ENCODE data around the gene ATXN3.

Gene ATXN3

GRCh38 chr14:92106143-92106926 is at the start of gene ATXN3:
ATXN3 (minus strand) TSS chr14:92106582; CDS start chr14:92106552, 30 bp downstream.
- peak; percentile 98 for DNase-seq

DNA sequence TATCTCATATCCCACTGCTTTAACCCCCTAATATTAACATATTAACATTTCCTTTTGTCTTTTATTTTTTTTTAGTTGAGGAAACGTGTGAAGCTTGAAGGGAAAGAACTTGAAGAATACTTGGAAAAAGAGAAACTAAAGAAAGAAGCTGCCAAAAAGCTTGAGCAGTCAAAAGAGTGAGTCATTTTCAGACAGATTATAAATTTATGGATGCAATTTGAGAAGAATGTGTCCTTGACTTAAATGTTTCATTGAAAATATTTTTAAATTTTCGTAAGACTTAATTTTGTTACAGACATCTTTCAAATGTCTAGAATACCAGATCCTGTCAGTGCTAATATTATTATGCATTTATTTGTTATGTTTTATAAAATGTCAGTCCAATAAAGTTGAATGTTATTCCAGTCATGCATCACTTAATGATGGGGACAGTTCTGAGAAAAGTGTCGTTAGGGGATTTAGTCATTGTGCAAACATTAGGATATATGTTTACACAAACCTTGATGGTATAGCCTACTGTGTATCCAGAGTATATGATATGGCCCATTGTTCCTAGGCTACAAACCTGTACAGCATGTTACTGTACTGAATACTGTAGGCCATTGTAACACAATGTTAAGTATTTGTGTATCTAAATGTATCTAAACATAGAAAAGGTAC is 48.0 kb upstream of the ATXN3 start:
- DNase-seq, result no peak

DNA sequence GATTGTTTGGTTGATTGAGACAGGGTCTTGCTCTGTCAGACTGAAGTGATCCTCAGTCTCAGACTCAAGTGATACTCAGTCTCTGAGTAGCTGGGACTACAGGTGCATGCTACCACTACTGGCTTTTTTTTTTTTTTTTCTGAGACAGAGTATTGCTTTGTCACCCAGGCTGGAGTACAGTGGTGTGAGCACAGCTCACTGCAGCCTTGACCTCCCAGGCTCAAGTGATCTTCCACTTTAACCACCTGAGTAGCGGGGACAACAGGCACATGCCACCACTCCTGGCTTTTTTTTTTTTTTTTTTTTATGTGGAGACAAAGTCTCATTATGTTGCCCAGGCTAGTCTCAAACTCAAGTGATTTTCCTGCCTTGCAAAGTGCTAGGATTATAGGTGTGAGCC is 47.2 kb upstream of the ATXN3 start:
- DNase-seq, result no peak

DNA sequence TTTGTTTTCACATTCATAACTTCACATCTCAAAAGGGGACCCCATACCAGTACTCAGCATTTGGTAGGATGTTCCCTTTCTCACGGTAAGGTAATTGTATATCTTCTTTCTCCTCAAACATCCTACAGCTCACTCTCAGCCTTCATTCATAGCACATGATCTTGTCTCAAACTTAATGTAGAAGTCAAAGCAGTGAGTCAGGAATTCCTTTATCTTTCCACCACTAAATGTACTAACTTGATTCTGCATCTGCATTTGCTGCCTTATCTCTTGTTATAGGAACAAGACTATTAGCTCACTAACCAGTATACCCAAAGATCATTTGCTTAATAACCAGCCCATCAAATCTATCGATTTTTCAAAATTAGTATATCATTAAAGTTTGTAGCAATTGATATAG is 38.3 kb upstream of the ATXN3 start:
- DNase-seq, result no peak

GRCh38 chr14:92143962-92144361 is 37.6 kb upstream of the ATXN3 start:
- DNase-seq, result no peak

DNA sequence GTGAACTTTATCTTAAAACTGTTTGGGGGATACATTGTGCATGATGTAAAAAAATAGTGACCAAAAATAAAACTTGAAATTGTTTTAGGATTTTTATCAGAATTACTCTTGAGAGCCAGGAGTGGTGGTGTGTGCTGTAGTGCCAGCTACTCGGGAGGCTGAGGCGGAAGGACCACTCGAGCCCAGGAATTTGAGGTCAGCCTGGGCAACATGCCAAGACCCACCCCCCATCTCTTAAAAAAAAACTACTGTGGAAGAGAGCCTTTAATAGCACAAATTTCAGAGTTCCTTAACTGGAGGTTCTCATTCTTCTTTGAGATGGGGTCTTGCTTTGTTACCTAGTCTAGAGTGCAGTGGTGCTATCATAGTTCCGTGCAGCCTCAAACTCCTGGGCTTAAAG is 36.9 kb upstream of the ATXN3 start:
- no peak for DNase-seq

GRCh38 chr14:92135269-92135668 is 28.9 kb upstream of the ATXN3 start:
- DNase-seq, result peak; percentile 53

- no peak for DNase-seq
Measured at GRCh38 chr14:92134456-92134855, 28.1 kb upstream of the ATXN3 start.

DNA sequence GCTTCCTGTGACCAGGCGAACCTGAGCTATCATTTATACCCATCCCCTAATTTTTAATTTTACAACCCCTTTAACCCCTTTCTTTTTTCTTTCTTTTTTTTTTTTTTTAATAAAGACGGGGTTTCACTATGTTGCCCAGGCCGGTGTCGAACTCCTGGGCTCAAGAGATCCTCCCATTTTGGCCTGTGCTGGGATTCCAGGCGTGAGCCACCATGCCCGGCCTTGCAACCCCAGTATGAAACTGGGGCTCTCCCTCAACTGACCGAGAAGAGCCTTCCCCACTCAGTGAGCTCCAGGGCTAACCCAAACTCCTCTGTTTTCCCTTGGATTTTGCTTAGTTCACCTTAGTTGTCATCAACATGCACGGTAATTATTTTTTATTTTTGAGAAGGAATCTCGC is 16.4 kb upstream of the ATXN3 start:
- no peak for DNase-seq

- peak; percentile 46 for DNase-seq
Measured at GRCh38 chr14:92122351-92122677, 15.9 kb upstream of the ATXN3 start.

DNA sequence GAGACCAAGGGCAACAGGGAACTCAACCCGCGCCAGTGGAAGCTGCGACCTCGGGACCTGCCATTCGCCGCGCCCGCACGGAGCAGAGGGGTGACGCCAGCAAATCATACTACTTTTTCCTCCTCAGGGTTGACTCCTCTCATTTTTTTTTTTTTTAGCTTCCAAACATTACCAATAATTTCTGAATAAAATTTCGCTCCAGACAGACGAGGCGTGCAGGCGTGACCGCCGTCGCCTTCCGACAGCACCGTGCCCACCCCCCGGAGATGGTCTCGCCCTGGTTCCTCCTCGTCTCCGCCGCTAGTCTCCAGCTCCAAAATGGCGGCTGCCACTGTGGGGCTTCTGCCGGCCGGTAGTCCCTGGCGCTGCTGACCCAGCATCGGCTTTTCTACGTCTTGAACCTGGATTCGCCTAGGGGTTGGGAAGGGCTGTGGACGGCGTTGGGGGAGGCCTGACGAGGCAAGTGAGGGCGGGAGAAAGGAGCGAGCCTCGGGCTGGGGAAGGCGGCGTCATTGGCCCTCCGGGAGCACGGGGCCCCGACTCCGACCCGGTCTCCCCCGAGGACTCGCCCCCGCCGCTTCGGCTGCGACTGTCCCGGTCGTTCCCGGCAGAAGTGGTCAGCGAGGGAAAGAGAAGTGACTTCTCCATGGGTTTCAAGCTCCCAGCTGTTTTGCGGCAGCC is 15.4 kb upstream of the ATXN3 start, which contains the start of the genes CPSF2 and NDUFB1:
TSS of gene CPSF2 (plus strand) at position 300 of the 681 bp plus-strand sequence. CDS start 9,016 bp downstream, outside the sequence.
TSS of gene NDUFB1 (minus strand) at position 37 of the 681 bp plus-strand sequence. CDS start 4,069 bp downstream, outside the sequence.
- DNase-seq, result peak; percentile 88

- DNase-seq, result no peak
Measured at GRCh38 chr14:92121207-92121669, 14.9 kb upstream of the ATXN3 start.

GRCh38 chr14:92109490-92109889 is 3.1 kb upstream of the ATXN3 start:
- no peak for DNase-seq

- no peak for DNase-seq
Measured at GRCh38 chr14:92108345-92109254, 2.2 kb upstream of the ATXN3 start.

DNA sequence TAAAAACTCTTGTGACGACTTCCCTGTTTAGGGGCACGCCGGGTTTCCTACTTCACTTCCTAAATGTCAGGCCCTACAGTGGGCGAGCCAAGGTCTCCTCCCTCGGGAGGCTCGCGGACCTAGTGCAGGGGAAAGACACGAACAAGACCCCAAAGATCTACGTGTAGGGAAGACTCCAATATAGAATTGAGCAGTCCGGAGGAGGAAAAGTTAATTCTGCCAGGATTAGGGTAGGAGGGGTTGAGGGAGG is 564 bp downstream of the ATXN3 start:
- peak; percentile 48 for DNase-seq

- peak; percentile 48 for DNase-seq
Measured at GRCh38 chr14:92105073-92105892, 1.1 kb downstream of the ATXN3 start.

- no peak for DNase-seq
Measured at GRCh38 chr14:92103363-92103989, 2.9 kb downstream of the ATXN3 start.

- no peak for DNase-seq
Measured at GRCh38 chr14:92099802-92100201, 6.6 kb downstream of the ATXN3 start.

GRCh38 chr14:92093320-92093719 is 13.1 kb downstream of the ATXN3 start:
- no peak for DNase-seq

GRCh38 chr14:92088494-92088893 is 17.9 kb downstream of the ATXN3 start:
- DNase-seq, result no peak

- no peak for DNase-seq
Measured at GRCh38 chr14:92074555-92074954, 31.8 kb downstream of the ATXN3 start.

Data from NCI-H1105 treated with DMSO at 0.1 percent for 48 hours (cell line).